Calu3 (cell line): ENCODE results near the gene HK2. TPM values are rescaled to one million over a fixed set of nuclear protein-coding genes. Genes with fewer than 3 reads are reported as not detected.

Experiments
- BruUV-seq: library from RNA; stranded (reverse); fragments of 400-500 nt; replicated peaks from 2 replicates; lab custom pipeline; 2021; lab: Mats Ljungman, UMichigan
- CTCF ChIA-PET: fragments of 300-600 bp; sonication (Branson Sonifier 250); formaldehyde crosslinking; loops from one replicate; lab custom pipeline; 2022; ENCODE audit warnings: antibody characterized with exemption; lab: Charles Lee
- DNase-seq: peaks from one replicate; pipeline ENCODE4 v3.0.0; 2022
- H3K27ac Mint-ChIP-seq: one replicate; pipeline ENCODE4 v1.8.0; 2022; ENCODE audit warnings: mixed read lengths; ENCODE audit not compliant: unreplicated experiment
- H3K27me3 Mint-ChIP-seq: one replicate; pipeline ENCODE4 v1.8.0; 2022; ENCODE audit warnings: mixed read lengths; ENCODE audit not compliant: unreplicated experiment
- H3K36me3 Mint-ChIP-seq: one replicate; pipeline ENCODE4 v1.8.0; 2022; ENCODE audit warnings: mild to moderate bottlenecking, moderate library complexity, mixed read lengths; ENCODE audit not compliant: insufficient read depth, unreplicated experiment
- H3K4me1 Mint-ChIP-seq: one replicate; pipeline ENCODE4 v1.8.0; 2022; ENCODE audit warnings: mild to moderate bottlenecking, low read depth, mixed read lengths; ENCODE audit not compliant: unreplicated experiment
- H3K4me3 Mint-ChIP-seq: one replicate; pipeline ENCODE4 v1.8.0; 2022; ENCODE audit warnings: mild to moderate bottlenecking, low read depth, moderate library complexity, mixed read lengths; ENCODE audit not compliant: unreplicated experiment
- H3K9me3 Mint-ChIP-seq: one replicate; pipeline ENCODE4 v1.8.0; 2022; ENCODE audit warnings: low read depth, mixed read lengths; ENCODE audit not compliant: unreplicated experiment
- CTCF ChIP-seq: fragments of 200-600 bp; IDR thresholded peaks from one replicate; pipeline ENCODE4 v1.8.0; 2022; ENCODE audit warnings: antibody characterized with exemption; ENCODE audit not compliant: unreplicated experiment
- intact Hi-C: fragments of 100-400 bp; cut with micrococcal nuclease; formaldehyde crosslinking; loops from one replicate; pipeline ENCODE4 v1.10.0; 2022; ENCODE audit not compliant: unreplicated experiment
- total RNA-seq: library from RNA; stranded (reverse); gene quantifications from 2 replicates; pipeline ENCODE4 v1.2.3, GENCODE V29; 2022

The HK2 gene
- total RNA-seq, 1 experiment from 2014 or later: 56.5 TPM

GRCh38 chr2:74869517-74869916, 35.6 kb downstream of the HK2 start:
- Mint-ChIP-seq H3K27me3 (no peaks in the 10 kb centered on the region), H3K36me3 (peaks cover 36% of the 10 kb centered on the region), H3K4me3 (no peak overlapping the region), H3K4me1 (peaks cover 62% of the 10 kb centered on the region), H3K27ac (no peak overlapping the region), H3K9me3 (no peaks in the 10 kb centered on the region)
- TSS peak; percentile 18 for BruUV-seq
- intact Hi-C loops: no loop called here
- CTCF ChIA-PET: interaction anchor here (0.8 kb wide), 1 partner anchor 152 kb away, joined by 5 read pairs; no protein-coding TSS in a partner anchor
- DNase-seq: no peak
- no peak for TF ChIP-seq CTCF

GRCh38 chr2:74870951-74871350, 37.0 kb downstream of the HK2 start:
- intact Hi-C loops: no loop called here
- no peak for DNase-seq
- BruUV-seq: no TSS peak
- Mint-ChIP-seq H3K9me3 (no peaks in the 10 kb centered on the region), H3K27ac (no peak overlapping the region), H3K4me3 (no peak overlapping the region), H3K36me3 (peaks cover 42% of the 10 kb centered on the region), H3K27me3 (no peaks in the 10 kb centered on the region), H3K4me1 (peaks cover 50% of the 10 kb centered on the region)
- CTCF ChIA-PET: no interaction called here
- no peak for TF ChIP-seq CTCF

DNA sequence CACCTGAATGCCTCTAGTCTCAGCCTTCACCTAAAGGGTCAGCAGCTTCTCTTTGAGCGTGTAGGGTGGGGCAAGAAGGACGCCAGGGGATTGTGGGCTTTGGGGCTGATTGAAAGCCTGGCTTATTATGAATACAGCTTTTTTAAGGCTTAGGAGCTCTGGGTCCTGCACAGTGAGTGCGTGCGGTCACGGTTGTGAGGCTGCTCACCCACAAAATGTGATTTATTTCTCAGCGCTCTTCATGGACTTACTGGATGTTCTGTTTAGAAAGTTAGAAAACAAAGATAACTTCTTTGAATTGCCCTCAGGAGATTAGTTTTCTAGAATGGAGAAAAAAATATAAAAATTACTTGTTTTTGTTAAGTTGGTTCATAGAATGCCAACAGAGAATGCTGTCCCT, 37.5 kb downstream of the HK2 start:
- TF ChIP-seq CTCF: no peak
- Mint-ChIP-seq H3K27me3 (no peaks in the 10 kb centered on the region), H3K4me3 (no peak overlapping the region), H3K9me3 (no peaks in the 10 kb centered on the region), H3K36me3 (peaks cover 46% of the 10 kb centered on the region), H3K27ac (no peak overlapping the region), H3K4me1 (peaks cover 50% of the 10 kb centered on the region)
- intact Hi-C loops: no loop called here
- BruUV-seq: no TSS peak
- no peak for DNase-seq
- CTCF ChIA-PET: no interaction called here

GRCh38 chr2:74872389-74872836, 38.5 kb downstream of the HK2 start:
- BruUV-seq: no TSS peak
- Mint-ChIP-seq H3K9me3 (no peaks in the 10 kb centered on the region), H3K4me3 (no peak overlapping the region), H3K27me3 (no peaks in the 10 kb centered on the region), H3K4me1 (peaks cover 40% of the 10 kb centered on the region), H3K36me3 (peaks cover 52% of the 10 kb centered on the region), H3K27ac (peak overlapping the region; percentile 20)
- intact Hi-C loops: no loop called here
- CTCF ChIA-PET: no interaction called here
- TF ChIP-seq CTCF: no peak
- no peak for DNase-seq
